ENCODE data around the gene MNAT1.
"Not testable (repeated sequence)": the region's sequence is repeated elsewhere in the genome, so short reads cannot be mapped to it uniquely, and the experiment has no call there.

Gene MNAT1

GRCh38 chr14:60734465-60735242 lies at the start of gene MNAT1:
Gene MNAT1, plus strand, starts transcription at chr14:60734761. Its CDS starts 102 bp downstream, at chr14:60734863.
- DNase-seq (ENCODE audit: low spot score) = peak; percentile 51

- no peak for DNase-seq (ENCODE audit: low spot score)
Observed at GRCh38 chr14:60686865-60687264, 47.7 kb upstream of the MNAT1 start.

- no peak for DNase-seq (ENCODE audit: low spot score)
Observed at GRCh38 chr14:60691383-60692113, 43.0 kb upstream of the MNAT1 start.

- no peak for DNase-seq (ENCODE audit: low spot score)
Observed at GRCh38 chr14:60695327-60695726, 39.2 kb upstream of the MNAT1 start.

GRCh38 chr14:60700598-60700997 lies 34.0 kb upstream of the MNAT1 start:
- DNase-seq (ENCODE audit: low spot score) = no peak

GRCh38 chr14:60705100-60705499 lies 29.5 kb upstream of the MNAT1 start:
- no peak for DNase-seq (ENCODE audit: low spot score)

GRCh38 chr14:60707858-60708257 lies 26.7 kb upstream of the MNAT1 start:
- DNase-seq (ENCODE audit: low spot score) = no peak

- no peak for DNase-seq (ENCODE audit: low spot score)
Observed at GRCh38 chr14:60710494-60710893, 24.1 kb upstream of the MNAT1 start.

- no peak for DNase-seq (ENCODE audit: low spot score)
Observed at GRCh38 chr14:60713513-60713912, 21.0 kb upstream of the MNAT1 start.

GRCh38 chr14:60720391-60720790 lies 14.2 kb upstream of the MNAT1 start:
- DNase-seq (ENCODE audit: low spot score) = no peak

GRCh38 chr14:60720962-60721325 lies 13.6 kb upstream of the MNAT1 start:
- no peak for DNase-seq (ENCODE audit: low spot score)

GRCh38 chr14:60721326-60722106 lies 13.0 kb upstream of the MNAT1 start:
- no peak for DNase-seq (ENCODE audit: low spot score)

GRCh38 chr14:60722107-60722356 lies 12.5 kb upstream of the MNAT1 start:
- no peak for DNase-seq (ENCODE audit: low spot score)

GRCh38 chr14:60722357-60723115 lies 12.0 kb upstream of the MNAT1 start:
- DNase-seq (ENCODE audit: low spot score) = no peak

GRCh38 chr14:60723116-60723906 lies 11.2 kb upstream of the MNAT1 start:
- no peak for DNase-seq (ENCODE audit: low spot score)

- no peak for DNase-seq (ENCODE audit: low spot score)
Observed at GRCh38 chr14:60723907-60724618, 10.5 kb upstream of the MNAT1 start, which contains the start of gene SIX4. Gene SIX4, minus strand, starts transcription at chr14:60724351. Its CDS starts 277 bp downstream, at chr14:60724074.

- DNase-seq (ENCODE audit: low spot score) = not testable (repeated sequence)
Observed at GRCh38 chr14:60731291-60731690, 3.3 kb upstream of the MNAT1 start.

- DNase-seq (ENCODE audit: low spot score) = no peak
Observed at GRCh38 chr14:60732840-60733483, 1.6 kb upstream of the MNAT1 start.

- DNase-seq (ENCODE audit: low spot score) = no peak
Observed at GRCh38 chr14:60735416-60735815, 855 bp downstream of the MNAT1 start.

GRCh38 chr14:60736494-60736893 lies 1.9 kb downstream of the MNAT1 start:
- no peak for DNase-seq (ENCODE audit: low spot score)
